HCT116 (cell line): ENCODE results near the gene BCL2L11. TPM values are rescaled to one million over a fixed set of nuclear protein-coding genes. Genes with fewer than 3 reads are reported as not detected.
A peak's percentile ranks its signal among the peaks of the same experiment; 100 is the strongest.
"Not testable (repeated sequence)": the region's sequence is repeated elsewhere in the genome, so short reads cannot be mapped to it uniquely, and the experiment has no call there.

Source experiments
- ATAC-seq: fragments of 200-7000 bp; cut with Tn5 transposase; 2 replicates; pipeline ENCODE4 v1.9.1; 2020; ENCODE audit warnings: mild to moderate bottlenecking, moderate library complexity
- BruUV-seq: library from RNA; stranded (reverse); fragments of 400-500 nt; replicated peaks from 2 replicates; lab custom pipeline; 2021; lab: Mats Ljungman, UMichigan
- CTCF ChIA-PET: fragments of 300-600 bp; sonication (Branson Sonifier 250); formaldehyde crosslinking; loops from one replicate; lab custom pipeline; 2021; ENCODE audit warnings: antibody characterized with exemption; lab: Charles Lee
- POLR2A ChIA-PET: fragments of 300-600, 350-600 bp; sonication (Branson Sonifier 250); formaldehyde crosslinking; loops from one replicate; lab custom pipeline; 2021; ENCODE audit warnings: antibody characterized with exemption; lab: Charles Lee
- RAD21 ChIA-PET, 2 experiments: fragments of 300-600 bp; sonication (Branson Sonifier 250); formaldehyde crosslinking; loops; one replicate each; lab custom pipeline; 2023; ENCODE audit warnings: low total read pairs in 2 of 2; ENCODE audit not compliant: uncharacterized antibody in 2 of 2, unreplicated experiment in 2 of 2, low non-redundant PET in 1 of 2; lab: Charles Lee
- DNase-seq: peaks from one replicate; pipeline ENCODE4 v3.0.0-alpha.2; 2010; ENCODE audit warnings: low read depth, low spot score
- H2AFZ ChIP-seq: fragments of 200-600 bp; shearing (Covaris generic), sonication (generic); 2 replicates; pipeline ENCODE4 v1.6.1; 2017; ENCODE audit warnings: low read depth, mixed run types, mixed read lengths, antibody characterized with exemption, low read length; ENCODE audit not compliant: poor library complexity, severe bottlenecking
- H3K27ac ChIP-seq: 2 replicates; pipeline ENCODE4 v1.5.1; 2012; ENCODE audit warnings: low read depth, low read length
- H3K27me3 ChIP-seq: fragments of 200-600 bp; sonication (generic); 2 replicates; pipeline ENCODE4 v1.6.1; 2016; ENCODE audit warnings: mixed run types, low read length, mixed read lengths; ENCODE audit not compliant: insufficient read depth
- H3K36me3 ChIP-seq, 2 experiments: fragments of 200-500 bp in 1 of 2; fragments of 200-600 bp in 1 of 2; sonication (Bioruptor generic) in 1 of 2; sonication (generic) in 1 of 2; 2 replicates each; pipeline versions ENCODE4 v1.5.1 to v1.6.1; 2014 to 2016; ENCODE audit warnings: low read length in 2 of 2, inconsistent platforms in 1 of 2, mixed read lengths in 1 of 2, mixed run types in 1 of 2; ENCODE audit not compliant: insufficient read depth in 2 of 2, control insufficient read depth in 1 of 2
- H3K4me1 ChIP-seq, 2 experiments: fragments of 200-600 bp in 1 of 2; sonication (generic) in 1 of 2; 2 replicates each; pipeline versions ENCODE4 v1.5.1 to v1.6.1; 2012 to 2017; ENCODE audit warnings: low read length in 2 of 2, inconsistent platforms in 1 of 2, mild to moderate bottlenecking in 1 of 2, mixed read lengths in 1 of 2, mixed run types in 1 of 2, moderate library complexity in 1 of 2; ENCODE audit not compliant: insufficient read depth in 2 of 2, control insufficient read depth in 1 of 2
- H3K4me2 ChIP-seq: fragments of 200-600 bp; sonication (generic); 2 replicates; pipeline ENCODE4 v1.6.1; 2017; ENCODE audit warnings: mixed run types, low read length, mixed read lengths
- H3K4me3 ChIP-seq, 2 experiments: fragments of 200-600 bp in 1 of 2; sonication (generic) in 1 of 2; replicated peaks in 1 of 2; 2 replicates each; pipeline ENCODE4 v1.5.1; 2011 to 2016; ENCODE audit warnings: low read length in 2 of 2, control low read depth in 1 of 2, low read depth in 1 of 2, mild to moderate bottlenecking in 1 of 2, mixed read lengths in 1 of 2, mixed run types in 1 of 2
- H3K79me2 ChIP-seq: fragments of 200-600 bp; sonication (generic); 2 replicates; pipeline ENCODE4 v1.6.1; 2017; ENCODE audit warnings: mild to moderate bottlenecking, mixed run types, low read length, moderate library complexity, mixed read lengths; ENCODE audit not compliant: insufficient read depth
- H3K9ac ChIP-seq: fragments of 200-600 bp; sonication (generic); 2 replicates; pipeline ENCODE4 v1.6.1; 2016; ENCODE audit warnings: low read length, mixed read lengths
- H3K9me2 ChIP-seq: fragments of 200-600 bp; sonication (generic), shearing (Covaris generic); 2 replicates; pipeline ENCODE4 v1.6.1; 2017; ENCODE audit warnings: mixed run types, mild to moderate bottlenecking, moderate library complexity; ENCODE audit not compliant: insufficient read depth
- H3K9me3 ChIP-seq, 2 experiments: fragments of 200-500 bp in 1 of 2; fragments of 200-600 bp in 1 of 2; sonication (Bioruptor generic) in 1 of 2; sonication (generic) in 1 of 2; 2 replicates each; pipeline ENCODE4 v1.6.1; 2014 to 2017; ENCODE audit warnings: low read length in 2 of 2, mixed read lengths in 2 of 2, inconsistent platforms in 1 of 2, low read depth in 1 of 2, mild to moderate bottlenecking in 1 of 2, mixed run types in 1 of 2, moderate library complexity in 1 of 2; ENCODE audit not compliant: control insufficient read depth in 1 of 2, insufficient read depth in 1 of 2
- H4K20me1 ChIP-seq: fragments of 200-600 bp; sonication (generic), shearing (Covaris generic); 2 replicates; pipeline ENCODE4 v1.6.1; 2017; ENCODE audit warnings: mixed run types, mild to moderate bottlenecking, moderate library complexity; ENCODE audit not compliant: insufficient read depth
- CEBPB ChIP-seq: IDR thresholded peaks from 2 replicates; pipeline ENCODE4 v1.6.1; 2012; ENCODE audit warnings: low read depth
- EGR1 ChIP-seq: IDR thresholded peaks from 2 replicates; pipeline ENCODE4 v1.6.1; 2012; ENCODE audit warnings: low read depth
- ELF1 ChIP-seq: IDR thresholded peaks from 2 replicates; pipeline ENCODE4 v1.6.1; 2012; ENCODE audit warnings: low read depth, borderline replicate concordance
- EZH2 ChIP-seq: fragments of 200-600 bp; sonication (generic); IDR thresholded peaks from 2 replicates; pipeline ENCODE4 v1.6.1; 2017; ENCODE audit warnings: antibody characterized with exemption, mixed run types
- EZH2phosphoT487 ChIP-seq: fragments of 200-600 bp; IDR thresholded peaks from 2 replicates; pipeline ENCODE4 v1.6.1; 2018; ENCODE audit warnings: antibody characterized with exemption, borderline replicate concordance
- POLR2A ChIP-seq: IDR thresholded peaks from 2 replicates; pipeline ENCODE4 v1.7.0; 2011; ENCODE audit warnings: borderline replicate concordance; ENCODE audit not compliant: insufficient read depth, insufficient read length; ENCODE audit errors: extremely low read depth
- POLR2AphosphoS5 ChIP-seq: IDR thresholded peaks from 2 replicates; pipeline ENCODE4 v1.6.1; 2011; ENCODE audit warnings: mild to moderate bottlenecking, low read depth, low read length, moderate library complexity
- RAD21 ChIP-seq: IDR thresholded peaks from 2 replicates; pipeline ENCODE4 v1.6.1; 2012; ENCODE audit warnings: low read depth, mild to moderate bottlenecking
- REST ChIP-seq: IDR thresholded peaks from 2 replicates; pipeline ENCODE4 v1.6.1; 2012; ENCODE audit warnings: low read depth
- SRF ChIP-seq: IDR thresholded peaks from 2 replicates; pipeline ENCODE4 v1.6.1; 2012; ENCODE audit warnings: low read depth
- TCF7L2 ChIP-seq: IDR thresholded peaks from 2 replicates; pipeline ENCODE4 v1.7.0; 2011; ENCODE audit warnings: borderline replicate concordance, inconsistent platforms; ENCODE audit not compliant: insufficient read depth, insufficient read length; ENCODE audit errors: extremely low read depth
- intact Hi-C: fragments of 100-400 bp; cut with micrococcal nuclease; formaldehyde crosslinking; loops from 2 replicates; pipeline ENCODE4 v1.10.0; 2022
- total RNA-seq: library from RNA; stranded (reverse); gene quantifications from one replicate; pipeline ENCODE4 v1.2.1, GENCODE V29; 2021; ENCODE audit not compliant: unreplicated experiment

The BCL2L11 gene
- total RNA-seq, 1 experiment from 2014 or later, result 17.8 TPM

- no peak for TF ChIP-seq REST
- no peak; the same call in 1 of the 2 replicates for TF ChIP-seq CEBPB
- TF ChIP-seq SRF, result peak; percentile 31; the same call in 1 of the 2 replicates
- TF ChIP-seq EGR1, result 0 out of 2 replicates have a peak, but pooled peaks have one; percentile 30
- TF ChIP-seq POLR2AphosphoS5, result peak; percentile 50; the same call in 1 of the 2 replicates
- no peak for TF ChIP-seq EZH2
- TF ChIP-seq TCF7L2, result no peak
- no peak for TF ChIP-seq ELF1
- no peak for TF ChIP-seq EZH2phosphoT487
- TF ChIP-seq RAD21, result no peak; the same call in 1 of the 2 replicates
- no peak for TF ChIP-seq POLR2A
These were observed 48.4 kb upstream of the BCL2L11 start (continued) for GRCh38 chr2:111072220-111072871.

GRCh38 chr2:111082659-111083058 lies 38.1 kb upstream of the BCL2L11 start:
- DNase-seq, H3K79me2 ChIP-seq, RAD21 ChIA-PET, H3K27ac ChIP-seq, H3K36me3 ChIP-seq, intact Hi-C loops, ATAC-seq, BruUV-seq, CTCF ChIA-PET, POLR2A ChIA-PET, H3K4me3 ChIP-seq, H3K9me2 ChIP-seq, H3K4me2 ChIP-seq, H3K27me3 ChIP-seq, H3K9me3 ChIP-seq, H2AFZ ChIP-seq, H3K9ac ChIP-seq, H4K20me1 ChIP-seq, H3K4me1 ChIP-seq: not testable (repeated sequence)
